Measurements from ENCODE around the gene SLC3A2. TPM values are rescaled to one million over a fixed set of nuclear protein-coding genes. Genes with fewer than 3 reads are reported as not detected.

Gene SLC3A2
- total and polyA plus RNA-seq, 2 experiments from 2014 or later, result 79.2 to 93.8 TPM

Other genes with a start within 250 kb of the SLC3A2 start
- gene GANAB, start 234.3 kb upstream of the SLC3A2 start, total RNA-seq, result 110 TPM in 2 replicates
- gene GANAB, start 234.3 kb upstream of the SLC3A2 start, polyA plus RNA-seq, result 143 and 151 TPM in 2 replicates
- 33.9 and 36.3 TPM in 2 replicates for gene INTS5, start 227.6 kb upstream of the SLC3A2 start, total RNA-seq
- gene INTS5, start 227.6 kb upstream of the SLC3A2 start, polyA plus RNA-seq, result 32.2 and 40.1 TPM in 2 replicates
- gene C11orf98, start 215.7 kb upstream of the SLC3A2 start, total RNA-seq, result 136 and 141 TPM in 2 replicates
- 115 and 136 TPM in 2 replicates for gene C11orf98, start 215.7 kb upstream of the SLC3A2 start, polyA plus RNA-seq
- 3.8 and 11.0 TPM in 2 replicates for gene CSKMT, start 215.6 kb upstream of the SLC3A2 start, total RNA-seq
- gene CSKMT, start 215.6 kb upstream of the SLC3A2 start, polyA plus RNA-seq, result 14.1 and 25.1 TPM in 2 replicates
- gene UQCC3, start 209.2 kb upstream of the SLC3A2 start, total RNA-seq, result 13.0 and 18.8 TPM in 2 replicates
- gene UQCC3, start 209.2 kb upstream of the SLC3A2 start, polyA plus RNA-seq, result 32.3 and 33.5 TPM in 2 replicates
- gene LBHD1, start 208.6 kb upstream of the SLC3A2 start, total RNA-seq, result 11.1 and 11.6 TPM in 2 replicates
- gene LBHD1, start 208.6 kb upstream of the SLC3A2 start, polyA plus RNA-seq, result 10.1 and 11.7 TPM in 2 replicates
- 235 and 302 TPM in 2 replicates for gene UBXN1, start 201.8 kb upstream of the SLC3A2 start, total RNA-seq
- gene UBXN1, start 201.8 kb upstream of the SLC3A2 start, polyA plus RNA-seq, result 109 and 111 TPM in 2 replicates
- gene LRRN4CL, start 191.4 kb upstream of the SLC3A2 start, total RNA-seq, result 0.81 and 1.9 TPM in 2 replicates
- gene LRRN4CL, start 191.4 kb upstream of the SLC3A2 start, polyA plus RNA-seq, result 0.24 TPM in 1 of 2 replicates, not detected in the other
- 70.3 and 73.8 TPM in 2 replicates for gene BSCL2, start 173.5 kb upstream of the SLC3A2 start, total RNA-seq
- gene BSCL2, start 173.5 kb upstream of the SLC3A2 start, polyA plus RNA-seq, result 73.7 and 79.2 TPM in 2 replicates
- 0.67 TPM in 1 of 2 replicates, not detected in the other for gene GNG3, start 173.2 kb upstream of the SLC3A2 start, total RNA-seq
- 2.6 and 3.0 TPM in 2 replicates for gene GNG3, start 173.2 kb upstream of the SLC3A2 start, polyA plus RNA-seq
- gene HNRNPUL2, start 153.4 kb upstream of the SLC3A2 start, total RNA-seq, result 13.7 and 20.0 TPM in 2 replicates
- 2.9 and 3.2 TPM in 2 replicates for gene HNRNPUL2, start 153.4 kb upstream of the SLC3A2 start, polyA plus RNA-seq
- 36.3 and 37.3 TPM in 2 replicates for gene TTC9C, start 152.4 kb upstream of the SLC3A2 start, total RNA-seq
- gene TTC9C, start 152.4 kb upstream of the SLC3A2 start, polyA plus RNA-seq, result 39.0 and 45.1 TPM in 2 replicates
- 12.5 and 14.3 TPM in 2 replicates for gene ZBTB3, start 126.7 kb upstream of the SLC3A2 start, total RNA-seq
- 10.4 and 10.8 TPM in 2 replicates for gene ZBTB3, start 126.7 kb upstream of the SLC3A2 start, polyA plus RNA-seq
- gene POLR2G, start 119.3 kb upstream of the SLC3A2 start, total RNA-seq, result 67.2 and 101 TPM in 2 replicates
- gene POLR2G, start 119.3 kb upstream of the SLC3A2 start, polyA plus RNA-seq, result 195 and 219 TPM in 2 replicates
- gene TAF6L, start 109.5 kb upstream of the SLC3A2 start, total RNA-seq, result 33.1 and 38.8 TPM in 2 replicates
- 46.3 and 56.3 TPM in 2 replicates for gene TAF6L, start 109.5 kb upstream of the SLC3A2 start, polyA plus RNA-seq
- gene TMEM179B, start 93.5 kb upstream of the SLC3A2 start, total RNA-seq, result 34.2 and 55.2 TPM in 2 replicates
- 78.6 and 81.8 TPM in 2 replicates for gene TMEM179B, start 93.5 kb upstream of the SLC3A2 start, polyA plus RNA-seq
- 87.1 and 88.9 TPM in 2 replicates for gene TMEM223, start 88.9 kb upstream of the SLC3A2 start, total RNA-seq
- gene TMEM223, start 88.9 kb upstream of the SLC3A2 start, polyA plus RNA-seq, result 92.4 and 102 TPM in 2 replicates
- 52.8 and 60.7 TPM in 2 replicates for gene NXF1, start 75.5 kb upstream of the SLC3A2 start, total RNA-seq
- gene NXF1, start 75.5 kb upstream of the SLC3A2 start, polyA plus RNA-seq, result 96.7 and 127 TPM in 2 replicates
- gene STX5, start 48.8 kb upstream of the SLC3A2 start, total RNA-seq, result 38.5 and 45.2 TPM in 2 replicates
- gene STX5, start 48.8 kb upstream of the SLC3A2 start, polyA plus RNA-seq, result 49.4 and 53.6 TPM in 2 replicates
- not detected in 2 replicates for gene TEX54, start 48.1 kb upstream of the SLC3A2 start, total RNA-seq
- gene TEX54, start 48.1 kb upstream of the SLC3A2 start, polyA plus RNA-seq, result 3.0 and 4.8 TPM in 2 replicates
- 47.4 and 63.3 TPM in 2 replicates for gene WDR74, start 41.3 kb upstream of the SLC3A2 start, total RNA-seq
- 42.1 and 52.8 TPM in 2 replicates for gene WDR74, start 41.3 kb upstream of the SLC3A2 start, polyA plus RNA-seq
- gene CHRM1, start 40.5 kb downstream of the SLC3A2 start, total RNA-seq, result 1.3 and 1.4 TPM in 2 replicates
- 0.97 and 1.6 TPM in 2 replicates for gene CHRM1, start 40.5 kb downstream of the SLC3A2 start, polyA plus RNA-seq
- not detected in 2 replicates for gene SLC22A6, start 104.1 kb downstream of the SLC3A2 start, total RNA-seq
- not detected in 2 replicates for gene SLC22A6, start 104.1 kb downstream of the SLC3A2 start, polyA plus RNA-seq
- not detected in 2 replicates for gene SLC22A8, start 134.9 kb downstream of the SLC3A2 start, total RNA-seq
- gene SLC22A8, start 134.9 kb downstream of the SLC3A2 start, polyA plus RNA-seq, result 0.22 TPM in 1 of 2 replicates, not detected in the other

Data from cardiac muscle cell (in vitro differentiated cells and primary cell).